Coronary artery (tissue), 2 donors: ENCODE measurements around the gene S100A2.
A peak's percentile ranks its signal among the peaks of the same experiment; 100 is the strongest.

Experiments
- DNase-seq: peaks from one replicate; pipeline ENCODE4 v3.0.0-alpha.2; 2017; ENCODE audit warnings: low spot score
- H3K27ac ChIP-seq, 2 donors: fragments of 200-600 bp; sonication (generic); one replicate each; pipeline ENCODE4 v1.5.1; 2016 to 2019
- H3K4me3 ChIP-seq: fragments of 200-600 bp; sonication (generic); 2 replicates; pipeline ENCODE4 v1.5.1; 2016; ENCODE audit warnings: mild to moderate bottlenecking, moderate library complexity
- CTCF ChIP-seq: fragments of 200-600 bp; sonication (generic); IDR thresholded peaks from one replicate; pipeline ENCODE4 v1.5.1; 2019; ENCODE audit warnings: antibody characterized with exemption

Gene S100A2

GRCh38 chr1:153612111-153612754 is 46.6 kb upstream of the S100A2 start:
- no peak for TF ChIP-seq CTCF
- no peak for DNase-seq
- H3K4me3 ChIP-seq = peak overlapping the region; percentile 86
- H3K27ac ChIP-seq = peak overlapping the region; percentile 94 to 97

GRCh38 chr1:153611356-153611755 is 45.7 kb upstream of the S100A2 start:
- Histone ChIP-seq H3K27ac (peak overlapping the region; percentile 94 to 97), H3K4me3 (peak overlapping the region; percentile 86)
- DNase-seq = no peak
- TF ChIP-seq CTCF = no peak

GRCh38 chr1:153610811-153611301 is 45.2 kb upstream of the S100A2 start:
- peak overlapping the region; percentile 86 for H3K4me3 ChIP-seq
- no peak for TF ChIP-seq CTCF
- DNase-seq = no peak
- H3K27ac ChIP-seq = peak overlapping the region; percentile 80 to 97

DNA sequence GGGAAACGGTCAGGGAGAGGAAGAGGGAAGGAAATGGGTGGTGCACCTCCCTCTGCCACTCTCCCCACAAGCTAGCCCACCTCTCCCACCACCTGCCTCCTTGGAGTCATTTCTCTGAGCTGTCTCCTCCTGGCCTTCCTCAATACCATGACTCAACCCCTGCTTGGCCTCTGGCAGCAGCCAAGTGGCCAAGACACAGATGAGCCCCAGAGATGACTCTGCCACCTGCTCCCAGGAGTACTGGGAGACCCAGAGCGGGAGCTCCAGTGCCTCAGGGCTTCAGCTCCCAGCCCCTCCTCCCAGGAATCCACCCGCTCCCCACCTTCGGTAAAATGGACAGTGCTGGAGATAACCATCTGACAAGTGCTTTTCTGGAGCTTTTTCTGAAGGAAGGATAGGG is 44.7 kb upstream of the S100A2 start:
- H3K27ac ChIP-seq = peak overlapping the region; percentile 80 to 97
- DNase-seq = no peak
- no peak for TF ChIP-seq CTCF
- peak overlapping the region; percentile 86 for H3K4me3 ChIP-seq

DNA sequence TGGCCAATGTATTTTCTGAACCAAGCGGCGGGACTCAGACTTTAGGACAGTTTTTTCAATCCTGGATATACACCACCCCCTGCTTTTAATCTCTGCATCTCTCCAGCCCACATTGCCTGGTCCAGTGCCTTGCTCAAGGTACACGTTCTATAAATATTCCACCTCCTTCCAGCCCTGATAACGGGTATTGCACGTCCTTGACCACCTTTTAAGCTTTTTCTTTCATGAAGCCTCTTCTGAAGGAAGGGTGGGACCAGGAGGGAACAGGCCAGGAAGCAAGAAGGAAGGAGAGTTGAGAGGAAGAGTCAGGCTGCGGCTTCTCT is 43.9 kb upstream of the S100A2 start:
- peak overlapping the region; percentile 86 for H3K4me3 ChIP-seq
- no peak for DNase-seq
- H3K27ac ChIP-seq = peak overlapping the region; percentile 80 to 97
- no peak for TF ChIP-seq CTCF

DNA sequence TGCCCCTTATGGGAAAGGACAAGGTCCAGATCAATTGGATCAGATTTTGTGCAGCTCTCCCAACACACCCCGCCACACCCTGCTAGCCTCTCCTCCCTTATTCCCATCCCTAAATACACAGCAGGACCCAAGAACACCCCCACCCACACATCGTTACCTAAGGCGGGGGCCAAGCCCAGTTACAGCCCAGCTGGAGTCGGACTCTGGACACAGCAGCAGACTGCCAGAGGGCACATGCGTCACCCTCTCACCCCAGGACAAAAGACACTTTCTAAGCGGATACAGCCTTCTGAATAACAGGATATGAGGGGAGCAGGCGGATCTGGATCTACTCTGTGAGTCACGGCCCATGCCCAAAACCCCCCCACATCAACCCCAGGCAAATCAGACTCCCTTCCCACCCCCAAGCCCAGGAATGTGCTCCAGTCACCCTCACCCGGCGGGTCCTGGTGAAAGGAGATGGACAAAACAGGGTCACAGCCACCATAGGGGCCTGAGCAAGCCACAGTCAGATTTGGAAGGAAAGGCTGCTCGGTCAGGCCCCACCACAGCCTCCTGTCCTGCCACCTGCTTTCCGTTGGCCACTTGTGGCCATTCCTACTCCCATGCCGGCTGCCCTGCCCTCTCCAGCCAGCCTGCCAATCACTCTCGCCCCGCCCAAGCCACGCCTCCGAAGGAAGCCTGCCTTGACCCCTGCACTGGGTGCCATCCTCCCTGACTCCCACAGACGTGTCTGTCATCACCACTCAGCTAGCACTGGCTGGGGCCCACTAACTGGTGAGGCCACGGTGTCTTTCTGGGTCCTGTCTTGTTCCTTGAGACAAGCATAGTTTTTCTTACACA is 43.3 kb upstream of the S100A2 start:
- no peak for TF ChIP-seq CTCF
- Histone ChIP-seq H3K27ac (peak overlapping the region; percentile 80 to 97), H3K4me3 (peak overlapping the region; percentile 86)
- DNase-seq = peak; percentile 92
